CD4-positive, alpha-beta T cell treated with Interleukin-21 for 1 hour (primary cell): ENCODE results near the gene FBP2.
"Not testable (repeated sequence)": the region's sequence is repeated elsewhere in the genome, so short reads cannot be mapped to it uniquely, and the experiment has no call there.

ENCODE experiments used
- DNase-seq: peaks from one replicate; pipeline ENCODE4 v3.0.0-alpha.2; 2020

The FBP2 gene

DNA sequence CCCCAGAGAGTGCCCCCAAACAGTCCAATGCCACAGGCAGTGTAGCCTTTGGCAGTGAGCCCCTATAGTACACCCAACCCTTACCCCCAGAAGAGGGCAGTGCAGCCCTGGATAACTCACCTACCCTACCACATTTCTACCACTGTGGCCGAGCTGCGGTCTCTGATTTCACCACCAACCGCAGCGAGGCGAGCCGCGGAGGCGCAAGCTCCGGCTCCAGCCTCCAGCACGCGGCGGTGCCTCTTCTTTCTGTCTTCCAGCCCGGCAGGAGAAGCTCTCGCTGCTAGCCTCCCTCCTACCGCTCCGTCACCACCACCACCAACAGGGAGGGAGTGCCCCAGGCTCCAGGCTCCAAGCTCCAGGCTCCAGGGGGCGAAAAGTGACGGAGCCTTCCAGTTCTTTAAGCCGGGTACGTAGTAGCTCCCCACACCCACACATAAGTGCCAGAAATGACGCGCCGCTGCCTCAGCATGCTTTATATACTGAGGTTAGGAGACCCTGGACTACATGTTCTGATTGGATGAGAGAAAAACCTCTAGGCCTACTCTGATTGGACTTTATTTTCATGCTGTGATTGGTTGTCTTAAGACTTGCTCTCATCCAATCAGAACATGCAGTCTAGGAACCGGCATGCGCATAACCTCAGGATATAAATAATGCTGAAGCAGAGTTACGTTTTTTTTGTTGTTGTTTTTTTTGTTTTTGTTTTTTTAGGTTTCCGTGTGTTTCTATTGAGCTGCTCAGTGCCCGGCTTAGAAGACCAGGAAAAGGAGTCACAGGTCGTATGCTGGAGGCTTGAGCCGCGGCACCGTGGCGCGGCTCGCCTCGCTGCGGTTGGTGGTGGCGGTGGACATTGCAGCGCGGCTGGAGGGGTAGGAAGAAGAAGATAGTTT lies 38.9 kb downstream of the FBP2 start, which contains the start of gene PCAT7:
Gene PCAT7, plus strand, starts transcription at position 645 of the 893 bp plus-strand sequence.
- peak; percentile 23 for DNase-seq

DNA sequence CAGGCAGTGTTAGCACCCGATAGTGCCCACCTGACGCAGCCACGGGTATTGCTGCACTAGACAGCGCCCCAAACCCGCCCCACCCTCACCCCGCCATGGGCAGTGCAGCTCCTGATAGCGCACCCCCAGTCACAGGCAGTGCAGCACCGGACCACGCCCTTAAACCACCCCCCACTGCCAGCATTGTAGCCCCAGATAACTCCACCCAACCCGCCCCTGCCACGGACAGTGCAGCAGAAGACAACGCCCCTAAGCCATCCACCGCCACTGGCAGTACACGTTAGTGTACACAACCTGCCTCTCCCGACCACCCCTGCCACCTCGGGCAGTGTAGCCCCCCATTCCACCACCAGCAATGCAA lies 39.6 kb downstream of the FBP2 start:
- no peak for DNase-seq

DNA sequence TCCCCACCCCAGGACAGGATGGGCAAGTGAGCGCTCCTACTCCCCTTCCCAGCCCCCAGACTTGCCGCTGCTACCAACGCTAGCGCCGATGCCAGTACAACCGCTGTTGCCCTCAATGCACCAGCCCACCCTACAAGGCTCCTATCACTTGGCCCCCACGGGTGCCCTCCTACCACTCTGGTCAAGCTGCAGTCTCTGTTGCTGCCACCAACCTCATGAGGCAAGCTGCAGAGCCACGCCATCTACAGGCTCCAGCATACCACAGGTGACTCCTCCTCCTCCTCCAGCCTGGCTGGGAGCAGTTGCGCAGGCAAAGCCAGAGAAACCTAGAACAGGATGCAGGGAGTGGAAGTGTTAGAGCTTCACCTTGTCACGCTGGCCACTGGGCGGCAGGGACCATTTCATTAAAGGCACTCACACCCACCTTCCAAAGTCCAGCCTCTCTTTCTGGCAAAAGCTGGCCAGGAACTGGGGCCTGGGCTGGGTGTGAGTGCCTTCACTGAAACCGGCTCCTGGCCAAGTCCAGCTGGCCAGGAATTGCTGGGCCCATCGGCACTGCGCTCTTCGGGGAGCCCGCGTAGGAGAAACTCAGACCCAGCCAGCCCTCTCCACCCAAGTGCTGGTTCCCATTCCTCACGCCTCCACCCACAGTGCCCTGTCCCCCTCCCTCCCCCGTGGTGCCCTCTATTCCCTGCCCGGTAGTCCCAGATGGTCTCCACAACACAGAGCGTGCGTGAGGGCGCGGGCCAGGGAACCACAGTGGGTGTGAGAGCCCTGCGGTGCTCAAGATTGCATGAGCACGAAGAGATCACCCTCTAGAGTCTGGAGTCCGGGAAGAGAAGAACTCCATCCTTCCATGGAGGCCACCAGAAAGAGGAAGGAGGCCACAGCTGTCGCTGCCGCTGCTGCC lies 40.3 kb downstream of the FBP2 start:
- DNase-seq = no peak

DNA sequence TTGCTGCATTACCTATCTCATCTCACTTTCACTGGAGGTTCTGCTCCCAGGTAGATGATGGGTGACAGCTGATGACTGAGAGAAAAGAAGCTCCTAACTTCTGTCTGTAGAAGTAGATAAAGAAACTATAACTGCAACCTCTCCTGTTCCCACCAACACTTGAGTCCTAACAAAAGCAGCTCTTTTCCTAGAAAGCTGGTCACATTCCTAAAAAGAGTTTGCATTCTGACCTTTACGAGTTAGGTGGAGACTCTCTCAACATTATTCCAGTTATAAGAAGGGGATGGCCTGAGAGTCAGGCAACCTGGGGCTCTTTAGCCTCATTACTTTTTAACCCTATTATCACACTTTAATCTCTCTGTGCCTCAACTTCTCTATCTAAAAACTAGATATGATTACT lies 47.7 kb downstream of the FBP2 start:
- no peak for DNase-seq

GRCh38 chr9:94544335-94544734 lies 49.3 kb downstream of the FBP2 start:
- not testable (repeated sequence) for DNase-seq

GRCh38 chr9:94538908-94539307 lies 54.7 kb downstream of the FBP2 start:
- DNase-seq = no peak

DNA sequence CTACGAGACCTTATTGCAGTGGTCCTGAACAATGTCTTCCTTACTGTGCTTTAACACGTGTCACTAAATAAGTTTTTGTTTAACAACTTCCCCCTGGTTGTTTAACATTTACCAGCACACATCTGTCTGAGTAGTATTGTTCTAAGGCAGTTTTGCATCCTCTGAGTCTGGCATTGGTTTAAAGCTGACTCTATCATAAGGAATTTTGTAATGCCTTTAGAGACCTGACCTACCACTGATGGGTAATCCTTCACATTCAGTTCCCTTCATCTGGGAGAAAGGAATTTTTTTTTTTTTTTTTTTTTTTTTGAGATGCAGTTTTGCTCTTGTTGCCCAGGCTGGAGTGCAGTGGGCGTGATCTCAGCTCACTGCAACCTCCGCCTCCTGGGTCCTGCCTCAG lies 58.7 kb downstream of the FBP2 start:
- DNase-seq = no peak

GRCh38 chr9:94533601-94534000 lies 60.0 kb downstream of the FBP2 start:
- DNase-seq = no peak

GRCh38 chr9:94533155-94533554 lies 60.5 kb downstream of the FBP2 start:
- no peak for DNase-seq

- DNase-seq = no peak
Measured at GRCh38 chr9:94528886-94529285, 64.7 kb downstream of the FBP2 start.

- no peak for DNase-seq
Measured at GRCh38 chr9:94526951-94527350, 66.7 kb downstream of the FBP2 start.

DNA sequence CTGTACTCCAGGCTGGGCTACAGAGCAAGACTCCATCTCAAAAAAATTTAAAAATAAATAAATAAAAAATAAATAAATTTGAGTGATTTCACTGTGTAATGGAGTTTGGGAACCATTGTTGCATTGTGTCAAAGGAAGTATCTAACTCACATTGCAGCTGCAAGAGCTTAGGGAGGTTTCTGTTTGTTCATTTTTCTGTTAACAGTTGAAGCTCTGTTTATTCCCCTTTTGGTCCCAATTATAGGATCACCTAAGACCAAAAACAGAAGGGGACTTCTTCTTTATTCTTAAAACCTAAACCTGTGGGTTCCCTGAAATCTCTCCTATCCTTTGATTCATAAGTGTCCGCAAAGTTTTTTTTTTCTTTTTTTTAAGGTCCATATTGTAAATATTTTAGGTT lies 67.4 kb downstream of the FBP2 start:
- DNase-seq = no peak

GRCh38 chr9:94525396-94526035 lies 68.1 kb downstream of the FBP2 start:
- DNase-seq = no peak

- DNase-seq = no peak
Measured at GRCh38 chr9:94517254-94517653, 76.4 kb downstream of the FBP2 start.

- DNase-seq = no peak
Measured at GRCh38 chr9:94514722-94515121, 78.9 kb downstream of the FBP2 start.

- DNase-seq = no peak
Measured at GRCh38 chr9:94511955-94512265, 81.7 kb downstream of the FBP2 start.

- DNase-seq = no peak
Measured at GRCh38 chr9:94511134-94511954, 82.3 kb downstream of the FBP2 start.
